ENCODE measurements around the gene ELMOD3. TPM values are rescaled to one million over a fixed set of nuclear protein-coding genes. Genes with fewer than 3 reads are reported as not detected.
"Not testable (repeated sequence)": the region's sequence is repeated elsewhere in the genome, so short reads cannot be mapped to it uniquely, and the experiment has no call there.

ELMOD3 gene
- total RNA-seq, 2 donors from 2014 or later = 20.0 to 23.2 TPM

GRCh38 chr2:85401844-85402243, 47.3 kb downstream of the ELMOD3 start:
- DNase-seq (no peak), ATAC-seq (no peak)
- Mint-ChIP-seq H3K27me3 (no peaks in the 10 kb centered on the region), H3K4me1 (peaks cover 17% of the 10 kb centered on the region), H3K36me3 (ENCODE audit: low read depth) (peaks cover 5% of the 10 kb centered on the region), H3K4me3 (no peak overlapping the region), H3K27ac (peak overlapping the region; percentile 9)
- no peaks in the 10 kb centered on the region for H3K9me3 ChIP-seq (ENCODE audit: control insufficient read depth, low read length, poor library complexity, severe bottlenecking)

- H3K27me3 Mint-ChIP-seq = no peaks in the 10 kb centered on the region
- H3K27ac Mint-ChIP-seq = peak overlapping the region; percentile 91
- H3K4me3 Mint-ChIP-seq = peak overlapping the region; percentile 85
- peak; percentile 86 for ATAC-seq
- no peaks in the 10 kb centered on the region for H3K9me3 ChIP-seq (ENCODE audit: control insufficient read depth, low read length, poor library complexity, severe bottlenecking)
- peaks cover 2% of the 10 kb centered on the region for H3K36me3 Mint-ChIP-seq (ENCODE audit: low read depth)
- peaks cover 40% of the 10 kb centered on the region for H3K4me1 Mint-ChIP-seq
- DNase-seq = peak in 1 of 3 donors; percentile 44
These were observed 50.9 kb downstream of the ELMOD3 start for GRCh38 chr2:85405201-85406059.

- peak; percentile 35 for ATAC-seq
These were observed 55.4 kb downstream of the ELMOD3 start, which contains the start of gene CAPG for GRCh38 chr2:85409845-85410583. Gene CAPG (minus strand): TSS chr2:85410366. CDS start chr2:85402145, 8,221 bp downstream.

GRCh38 chr2:85410584-85411404, 56.2 kb downstream of the ELMOD3 start:
- DNase-seq (no peak), ATAC-seq (no peak)
- no peaks in the 10 kb centered on the region for H3K9me3 ChIP-seq (ENCODE audit: control insufficient read depth, low read length, poor library complexity, severe bottlenecking)
- H3K4me3 Mint-ChIP-seq = peak overlapping the region; percentile 94
- no peaks in the 10 kb centered on the region for H3K27me3 Mint-ChIP-seq
- H3K27ac Mint-ChIP-seq = peak overlapping the region; percentile 91
- peaks cover 40% of the 10 kb centered on the region for H3K4me1 Mint-ChIP-seq
- H3K36me3 Mint-ChIP-seq (ENCODE audit: low read depth) = peaks cover 2% of the 10 kb centered on the region

More at GRCh38 chr2:85409845-85410583, 55.4 kb downstream of the ELMOD3 start, which contains the start of gene CAPG:
- Mint-ChIP-seq H3K4me3 (peak within 1 kb of the TSS; percentile 94), H3K27me3 (no peaks in the 10 kb centered on the region), H3K36me3 (ENCODE audit: low read depth) (peaks cover 2% of the 10 kb centered on the region), H3K27ac (peak within 1 kb of the TSS; percentile 91), H3K4me1 (peaks cover 43% of the 10 kb centered on the region)
- no peaks in the 10 kb centered on the region for H3K9me3 ChIP-seq (ENCODE audit: control insufficient read depth, low read length, poor library complexity, severe bottlenecking)
- no peak for DNase-seq

GRCh38 chr2:85411405-85411748, 56.8 kb downstream of the ELMOD3 start:
- Mint-ChIP-seq H3K27ac (no peak overlapping the region), H3K4me3 (peak overlapping the region; percentile 94), H3K4me1 (peaks cover 38% of the 10 kb centered on the region), H3K27me3 (no peaks in the 10 kb centered on the region), H3K36me3 (ENCODE audit: low read depth) (peaks cover 2% of the 10 kb centered on the region)
- DNase-seq (no peak), ATAC-seq (no peak)
- H3K9me3 ChIP-seq (ENCODE audit: control insufficient read depth, low read length, poor library complexity, severe bottlenecking) = no peaks in the 10 kb centered on the region

GRCh38 chr2:85413592-85414420, 59.2 kb downstream of the ELMOD3 start:
- H3K9me3 ChIP-seq (ENCODE audit: control insufficient read depth, low read length, poor library complexity, severe bottlenecking) = no peaks in the 10 kb centered on the region
- no peak overlapping the region for H3K27ac Mint-ChIP-seq
- peaks cover 27% of the 10 kb centered on the region for H3K4me1 Mint-ChIP-seq
- DNase-seq (peak in 1 of 3 donors; percentile 34), ATAC-seq (no peak)
- H3K4me3 Mint-ChIP-seq = peak overlapping the region; percentile 63
- no peaks in the 10 kb centered on the region for H3K27me3 Mint-ChIP-seq
- H3K36me3 Mint-ChIP-seq (ENCODE audit: low read depth) = peaks cover 2% of the 10 kb centered on the region

GRCh38 chr2:85414421-85414759, 59.8 kb downstream of the ELMOD3 start:
- H3K9me3 ChIP-seq (ENCODE audit: control insufficient read depth, low read length, poor library complexity, severe bottlenecking); H3K4me3 Mint-ChIP-seq; DNase-seq; H3K27me3 Mint-ChIP-seq; H3K27ac Mint-ChIP-seq; H3K36me3 Mint-ChIP-seq (ENCODE audit: low read depth); ATAC-seq: not testable (repeated sequence)
- H3K4me1 Mint-ChIP-seq = peaks cover 29% of the 10 kb centered on the region

GRCh38 chr2:85414761-85415553, 60.4 kb downstream of the ELMOD3 start:
- Mint-ChIP-seq H3K36me3 (ENCODE audit: low read depth) (peaks cover 2% of the 10 kb centered on the region), H3K27ac (no peak overlapping the region), H3K4me1 (peaks cover 27% of the 10 kb centered on the region), H3K27me3 (no peaks in the 10 kb centered on the region), H3K4me3 (no peak overlapping the region)
- ATAC-seq (no peak), DNase-seq (no peak)
- no peaks in the 10 kb centered on the region for H3K9me3 ChIP-seq (ENCODE audit: control insufficient read depth, low read length, poor library complexity, severe bottlenecking)

- no peaks in the 10 kb centered on the region for H3K36me3 Mint-ChIP-seq (ENCODE audit: low read depth)
- H3K4me1 Mint-ChIP-seq = peaks cover 25% of the 10 kb centered on the region
- H3K27ac Mint-ChIP-seq = peak overlapping the region; percentile 4
- H3K9me3 ChIP-seq (ENCODE audit: control insufficient read depth, low read length, poor library complexity, severe bottlenecking) = no peaks in the 10 kb centered on the region
- H3K4me3 Mint-ChIP-seq = no peak overlapping the region
- ATAC-seq = no peak
- DNase-seq = no peak
- no peaks in the 10 kb centered on the region for H3K27me3 Mint-ChIP-seq
These were observed 61.5 kb downstream of the ELMOD3 start for GRCh38 chr2:85415980-85416650.

- no peaks in the 10 kb centered on the region for H3K9me3 ChIP-seq (ENCODE audit: control insufficient read depth, low read length, poor library complexity, severe bottlenecking)
- no peaks in the 10 kb centered on the region for H3K27me3 Mint-ChIP-seq
- DNase-seq (peak; percentile 70 to 82 (median 72)), ATAC-seq (peak; percentile 91)
- no peaks in the 10 kb centered on the region for H3K36me3 Mint-ChIP-seq (ENCODE audit: low read depth)
- H3K4me1 Mint-ChIP-seq = peaks cover 25% of the 10 kb centered on the region
- peak within 1 kb of the TSS; percentile 95 for H3K4me3 Mint-ChIP-seq
- peak within 1 kb of the TSS; percentile 88 for H3K27ac Mint-ChIP-seq
These were observed 63.8 kb downstream of the ELMOD3 start, which contains the start of gene SH2D6 for GRCh38 chr2:85418132-85419008. Gene SH2D6 (plus strand): TSS chr2:85418714. CDS start chr2:85429466, 10,752 bp downstream.

Data from T-helper 17 cell (primary cell).